HepG2 (cell line): ENCODE data around the gene EWSR1. TPM values are rescaled to one million over a fixed set of nuclear protein-coding genes. Genes with fewer than 3 reads are reported as not detected.

Experiments used
- AGO2 ChIP-seq: fragments of 200-400 bp; formaldehyde crosslinking; optimal IDR thresholded peaks from 2 replicates; pipeline ENCODE3; 2017; ENCODE audit warnings: mild to moderate bottlenecking, low read depth, low read length, moderate library complexity
- BHLHE40 ChIP-seq: IDR thresholded peaks from 2 replicates; pipeline ENCODE4 v1.6.1; 2011; ENCODE audit warnings: low read length, improper control_type of control experiment
- EED ChIP-seq: sonication (generic); formaldehyde crosslinking; IDR thresholded peaks from 2 replicates; pipeline ENCODE4 v1.5.0; 2020; ENCODE audit warnings: mild to moderate bottlenecking, missing genetic modification reagents
- KMT2A ChIP-seq: sonication (generic); formaldehyde crosslinking; IDR thresholded peaks from 2 replicates; pipeline ENCODE4 v1.4.0; 2020; ENCODE audit warnings: missing genetic modification reagents
- MED1 ChIP-seq: sonication (generic); formaldehyde crosslinking; IDR thresholded peaks from 2 replicates; pipeline ENCODE4 v1.4.0; 2020; ENCODE audit warnings: missing genetic modification reagents
- MEF2D ChIP-seq: sonication (generic); formaldehyde crosslinking; IDR thresholded peaks from 2 replicates; pipeline ENCODE4 v1.5.1; 2020; ENCODE audit warnings: mild to moderate bottlenecking, missing genetic modification reagents
- RBFOX2 ChIP-seq: fragments of 200-400 bp; formaldehyde crosslinking; IDR thresholded peaks from 2 replicates; pipeline ENCODE4 v1.6.1; 2017; ENCODE audit warnings: low read depth, mild to moderate bottlenecking, low read length
- RFXAP ChIP-seq: sonication (generic); formaldehyde crosslinking; IDR thresholded peaks from 2 replicates; pipeline ENCODE4 v1.4.0; 2020; ENCODE audit warnings: missing genetic modification reagents, borderline replicate concordance
- SP4 ChIP-seq: sonication (generic); formaldehyde crosslinking; IDR thresholded peaks from 2 replicates; pipeline ENCODE4 v1.8.1; 2023; ENCODE audit warnings: mild to moderate bottlenecking, missing genetic modification reagents
- SYNCRIP ChIP-seq: fragments of 200-400 bp; formaldehyde crosslinking; IDR thresholded peaks from 2 replicates; pipeline ENCODE4 v1.6.1; 2018; ENCODE audit warnings: mild to moderate bottlenecking, low read depth, low read length; ENCODE audit not compliant: insufficient read depth
- TBX3 ChIP-seq: fragments of 450-650 bp; IDR thresholded peaks from 2 replicates; pipeline ENCODE4 v1.6.1; 2017; ENCODE audit warnings: antibody characterized with exemption, mild to moderate bottlenecking, inconsistent platforms, borderline replicate concordance
- ZBTB7B ChIP-seq: sonication (generic); formaldehyde crosslinking; IDR thresholded peaks from 2 replicates; pipeline ENCODE4 v1.4.0; 2020; ENCODE audit warnings: missing genetic modification reagents
- ZKSCAN5 ChIP-seq: sonication (generic); formaldehyde crosslinking; IDR thresholded peaks from 2 replicates; pipeline ENCODE4 v1.5.1; 2020; ENCODE audit warnings: mild to moderate bottlenecking, missing genetic modification reagents
- ZNF556 ChIP-seq: sonication (generic); formaldehyde crosslinking; IDR thresholded peaks from 2 replicates; pipeline ENCODE4 v1.4.0; 2020; ENCODE audit warnings: mild to moderate bottlenecking, missing genetic modification reagents, borderline replicate concordance
- ZNF558 ChIP-seq: sonication (generic); formaldehyde crosslinking; IDR thresholded peaks from 2 replicates; pipeline ENCODE4 v1.9.0; 2022; ENCODE audit warnings: mild to moderate bottlenecking, missing genetic modification reagents, borderline replicate concordance
- ZNF761 ChIP-seq: sonication (generic); formaldehyde crosslinking; conservative IDR thresholded peaks from 2 replicates; pipeline ENCODE4 v1.4.0; 2020; ENCODE audit warnings: mild to moderate bottlenecking, missing genetic modification reagents
- ZNF790 ChIP-seq: sonication (generic); formaldehyde crosslinking; IDR thresholded peaks from 2 replicates; pipeline ENCODE4 v1.8.0; 2022; ENCODE audit warnings: missing genetic modification reagents, mild to moderate bottlenecking, borderline replicate concordance
- polyA plus RNA-seq, 8 experiments: library from polyadenylated mRNA; depleted of rRNA in 3 of 8; stranded (reverse) in 7 of 8; unstranded in 1 of 8; fragments of >200 nt; fragmentation: Illumina TruSeq in 4 of 8; extraction: Trizol in 4 of 8; gene quantifications; 2 replicates each; pipeline versions ENCODE4 v1.2.1 to v1.2.3, GENCODE V29; 2011 to 2016; ENCODE audit warnings: low read depth in 4 of 8, missing spikeins in 1 of 8, mixed read lengths in 1 of 8; ENCODE audit not compliant: insufficient read depth in 1 of 8
- total RNA-seq, 5 experiments: library from RNA; depleted of rRNA; stranded (reverse); fragments of >200 nt; fragmentation: Illumina TruSeq; extraction: Trizol; gene quantifications; 2 replicates each; pipeline ENCODE4 v1.2.3, GENCODE V29; 2016; ENCODE audit warnings: low read depth in 1 of 5
- TF ChIP-seq, protein P1 (sequence below): sonication (generic); formaldehyde crosslinking; IDR thresholded peaks from 2 replicates; pipeline ENCODE4 v1.8.0; 2022; ENCODE audit warnings: missing genetic modification reagents, low read depth, mild to moderate bottlenecking, borderline replicate concordance
- TF ChIP-seq, protein P2 (sequence below): sonication (generic); formaldehyde crosslinking; IDR thresholded peaks from 2 replicates; pipeline ENCODE4 v1.5.0; 2020; ENCODE audit warnings: mild to moderate bottlenecking, missing genetic modification reagents, borderline replicate concordance
- TF ChIP-seq, protein P3 (sequence below): sonication (generic); formaldehyde crosslinking; IDR thresholded peaks from 2 replicates; pipeline ENCODE4 v1.8.0; 2022; ENCODE audit warnings: low read depth, missing genetic modification reagents
- TF ChIP-seq, protein P4 (sequence below): IDR thresholded peaks from 2 replicates; pipeline ENCODE4 v1.6.1; 2016

Gene EWSR1
- total and polyA plus RNA-seq, 2 of the 13 experiments (the other 11 are each of a cell fraction or from before 2014, with no cell fraction given) = 211 to 326 TPM

DNA sequence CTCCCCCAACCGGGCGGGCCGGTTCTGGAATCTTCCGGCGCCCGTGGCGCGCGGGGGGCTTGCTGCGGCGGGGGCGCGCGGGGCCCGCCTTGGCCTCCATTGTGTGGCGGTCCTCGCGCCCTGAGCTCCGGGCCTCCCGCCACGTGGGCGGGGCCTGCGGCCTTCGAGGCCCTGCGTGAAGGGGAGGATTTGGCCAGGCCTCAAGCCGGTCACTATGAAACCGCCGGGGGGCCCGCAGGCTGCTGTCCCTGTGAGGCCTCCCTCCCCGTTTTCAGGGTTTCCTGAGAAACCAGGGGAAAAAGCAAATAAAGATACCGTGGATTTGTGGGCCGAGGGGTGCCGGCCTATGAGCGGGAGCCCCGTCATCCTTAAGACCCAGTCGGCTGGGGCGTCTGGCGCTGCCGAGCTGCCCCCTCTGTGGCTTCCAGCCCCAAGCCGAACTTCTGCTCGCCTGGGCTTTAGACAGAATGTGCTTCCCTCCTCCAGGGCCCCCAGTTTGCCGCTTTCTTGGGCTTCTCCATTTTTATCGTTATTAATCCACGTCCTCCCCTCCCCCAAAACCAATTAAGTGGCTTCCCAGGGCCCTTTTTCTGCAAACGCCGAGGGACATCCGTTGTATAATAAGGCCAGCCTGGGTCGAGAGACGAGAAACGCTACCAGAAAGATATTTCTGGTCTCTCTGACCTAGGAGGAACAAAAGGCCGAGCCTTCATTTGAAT lies 602 bp downstream of the EWSR1 start (continued):
- TF ChIP-seq ZBTB7B (CRISPR knock-in tag) = no peak
- no peak; the same call in 1 of the 2 replicates for TF ChIP-seq MED1 (CRISPR knock-in tag)
- no peak for TF ChIP-seq BHLHE40
- TF ChIP-seq, protein P1, sequence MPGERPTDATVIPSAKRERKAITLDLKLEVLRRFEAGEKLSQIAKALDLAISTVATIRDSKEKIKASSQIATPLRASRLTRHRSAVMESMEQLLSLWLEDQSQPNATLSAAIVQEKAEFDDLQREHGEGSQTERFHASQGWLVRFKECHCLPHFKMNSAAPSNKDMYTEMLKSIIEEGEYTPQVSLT (CRISPR knock-in tag) = no peak
- TF ChIP-seq ZNF761 (CRISPR knock-in tag) = no peak
- TF ChIP-seq, protein P2, sequence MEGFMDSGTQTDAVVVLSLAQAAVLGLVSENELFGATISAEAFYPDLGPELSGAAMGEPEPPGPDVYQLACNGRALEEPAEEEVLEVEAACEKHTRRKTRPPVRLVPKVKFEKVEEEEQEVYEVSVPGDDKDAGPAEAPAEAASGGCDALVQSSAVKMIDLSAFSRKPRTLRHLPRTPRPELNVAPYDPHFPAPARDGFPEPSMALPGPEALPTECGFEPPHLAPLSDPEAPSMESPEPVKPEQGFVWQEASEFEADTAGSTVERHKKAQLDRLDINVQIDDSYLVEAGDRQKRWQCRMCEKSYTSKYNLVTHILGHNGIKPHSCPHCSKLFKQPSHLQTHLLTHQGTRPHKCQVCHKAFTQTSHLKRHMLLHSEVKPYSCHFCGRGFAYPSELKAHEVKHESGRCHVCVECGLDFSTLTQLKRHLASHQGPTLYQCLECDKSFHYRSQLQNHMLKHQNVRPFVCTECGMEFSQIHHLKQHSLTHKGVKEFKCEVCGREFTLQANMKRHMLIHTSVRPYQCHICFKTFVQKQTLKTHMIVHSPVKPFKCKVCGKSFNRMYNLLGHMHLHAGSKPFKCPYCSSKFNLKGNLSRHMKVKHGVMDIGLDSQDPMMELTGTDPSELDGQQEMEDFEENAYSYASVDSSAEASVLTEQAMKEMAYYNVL (CRISPR knock-in tag) = no peak
- no peak for TF ChIP-seq SP4 (CRISPR knock-in tag)
- no peak for TF ChIP-seq ZKSCAN5
- TF ChIP-seq, protein P3, sequence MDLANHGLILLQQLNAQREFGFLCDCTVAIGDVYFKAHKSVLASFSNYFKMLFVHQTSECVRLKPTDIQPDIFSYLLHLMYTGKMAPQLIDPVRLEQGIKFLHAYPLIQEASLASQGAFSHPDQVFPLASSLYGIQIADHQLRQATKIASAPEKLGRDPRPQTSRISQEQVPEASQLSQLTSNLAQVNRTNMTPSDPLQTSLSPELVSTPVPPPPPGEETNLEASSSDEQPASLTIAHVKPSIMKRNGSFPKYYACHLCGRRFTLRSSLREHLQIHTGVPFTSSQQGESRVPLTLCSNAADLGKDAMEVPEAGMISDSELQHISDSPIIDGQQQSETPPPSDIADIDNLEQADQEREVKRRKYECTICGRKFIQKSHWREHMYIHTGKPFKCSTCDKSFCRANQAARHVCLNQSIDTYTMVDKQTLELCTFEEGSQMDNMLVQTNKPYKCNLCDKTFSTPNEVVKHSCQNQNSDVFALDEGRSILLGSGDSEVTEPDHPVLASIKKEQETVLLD (CRISPR knock-in tag) = peak; percentile 72
- no peak for TF ChIP-seq ZNF556
- peak; percentile 91 for TF ChIP-seq AGO2
- peak; percentile 88 for TF ChIP-seq RBFOX2
- TF ChIP-seq, protein P4, sequence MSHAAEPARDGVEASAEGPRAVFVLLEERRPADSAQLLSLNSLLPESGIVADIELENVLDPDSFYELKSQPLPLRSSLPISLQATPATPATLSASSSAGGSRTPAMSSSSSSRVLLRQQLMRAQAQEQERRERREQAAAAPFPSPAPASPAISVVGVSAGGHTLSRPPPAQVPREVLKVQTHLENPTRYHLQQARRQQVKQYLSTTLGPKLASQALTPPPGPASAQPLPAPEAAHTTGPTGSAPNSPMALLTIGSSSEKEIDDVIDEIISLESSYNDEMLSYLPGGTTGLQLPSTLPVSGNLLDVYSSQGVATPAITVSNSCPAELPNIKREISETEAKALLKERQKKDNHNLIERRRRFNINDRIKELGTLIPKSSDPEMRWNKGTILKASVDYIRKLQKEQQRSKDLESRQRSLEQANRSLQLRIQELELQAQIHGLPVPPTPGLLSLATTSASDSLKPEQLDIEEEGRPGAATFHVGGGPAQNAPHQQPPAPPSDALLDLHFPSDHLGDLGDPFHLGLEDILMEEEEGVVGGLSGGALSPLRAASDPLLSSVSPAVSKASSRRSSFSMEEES (CRISPR knock-in tag) = no peak
- TF ChIP-seq MEF2D (CRISPR knock-in tag) = no peak
- TF ChIP-seq SYNCRIP = no peak
- TF ChIP-seq KMT2A (CRISPR knock-in tag) = no peak
- peak; percentile 45; the same call in 1 of the 2 replicates for TF ChIP-seq EED (CRISPR knock-in tag)
- 0 out of 2 replicates have a peak, but pooled peaks have one; percentile 18 for TF ChIP-seq ZNF790 (CRISPR knock-in tag)
- TF ChIP-seq RFXAP (CRISPR knock-in tag) = 0 out of 2 replicates have a peak, but pooled peaks have one; percentile 56
- peak; percentile 74; the same call in 1 of the 2 replicates for TF ChIP-seq ZNF558 (CRISPR knock-in tag)
- TF ChIP-seq TBX3 = no peak
